DMS53 treated with DMSO at 0.1 percent for 48 hours (cell line): ENCODE data around the gene HAPLN2.

Experiments
- DNase-seq: peaks from one replicate; lab custom pipeline; 2025; ENCODE audit not compliant: unreplicated experiment; lab: John Stamatoyannopoulos, UW

HAPLN2 gene

DNA sequence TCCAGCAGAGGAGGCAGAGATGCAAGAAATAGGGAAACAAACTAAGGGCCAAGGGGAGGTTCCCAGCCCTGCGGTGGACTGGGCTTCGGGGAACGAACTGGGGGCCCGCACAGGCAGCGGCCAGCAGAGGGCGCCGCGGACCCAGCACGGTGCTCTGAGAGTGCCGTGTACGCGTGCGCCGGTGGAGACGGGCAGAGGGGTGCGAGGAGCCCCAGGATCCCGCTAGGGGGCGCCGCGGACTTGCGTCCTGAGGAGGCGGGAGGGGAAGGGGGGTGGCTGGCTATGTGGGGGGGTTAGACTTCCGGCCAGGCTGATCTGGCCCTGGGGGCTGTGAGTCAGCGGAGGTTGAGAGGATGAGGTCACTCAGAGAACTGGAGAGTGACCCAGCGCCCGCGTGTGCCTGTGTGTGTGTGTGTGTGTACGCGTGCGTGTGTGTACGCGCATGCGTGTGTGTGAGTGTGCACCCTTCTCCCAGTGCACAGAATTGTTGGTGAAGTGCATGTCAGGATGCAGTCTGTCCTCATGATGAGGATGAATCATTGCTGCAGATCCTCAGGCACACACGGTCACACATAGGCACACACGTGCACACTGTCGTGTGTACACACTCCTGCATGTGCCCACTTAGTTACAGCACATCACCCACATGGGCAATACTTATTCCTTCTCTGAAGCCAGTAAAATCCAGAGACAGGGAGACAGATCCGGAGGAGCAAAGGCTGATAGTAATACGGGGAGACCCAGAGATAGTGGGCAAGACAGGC is 41.0 kb downstream of the HAPLN2 start:
- DNase-seq, result peak; percentile 94

DNA sequence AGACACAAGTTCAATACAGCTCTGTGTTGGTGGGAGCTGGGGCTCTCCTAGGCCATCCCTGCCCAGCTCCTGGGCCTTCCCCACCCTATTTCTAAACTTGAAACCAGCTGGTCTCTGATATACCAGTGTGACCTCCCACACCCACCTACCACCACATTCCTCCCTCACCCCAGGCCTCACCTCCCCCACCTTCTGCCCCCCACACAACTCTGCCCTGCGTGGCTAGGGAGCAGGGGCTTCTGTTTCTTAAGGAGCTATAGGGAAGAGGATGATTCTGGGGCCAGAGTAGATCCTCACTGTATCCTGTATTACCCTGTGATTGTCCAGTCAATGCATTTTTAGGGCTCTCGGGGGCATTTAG is 41.5 kb downstream of the HAPLN2 start:
- DNase-seq, result peak; percentile 58

DNA sequence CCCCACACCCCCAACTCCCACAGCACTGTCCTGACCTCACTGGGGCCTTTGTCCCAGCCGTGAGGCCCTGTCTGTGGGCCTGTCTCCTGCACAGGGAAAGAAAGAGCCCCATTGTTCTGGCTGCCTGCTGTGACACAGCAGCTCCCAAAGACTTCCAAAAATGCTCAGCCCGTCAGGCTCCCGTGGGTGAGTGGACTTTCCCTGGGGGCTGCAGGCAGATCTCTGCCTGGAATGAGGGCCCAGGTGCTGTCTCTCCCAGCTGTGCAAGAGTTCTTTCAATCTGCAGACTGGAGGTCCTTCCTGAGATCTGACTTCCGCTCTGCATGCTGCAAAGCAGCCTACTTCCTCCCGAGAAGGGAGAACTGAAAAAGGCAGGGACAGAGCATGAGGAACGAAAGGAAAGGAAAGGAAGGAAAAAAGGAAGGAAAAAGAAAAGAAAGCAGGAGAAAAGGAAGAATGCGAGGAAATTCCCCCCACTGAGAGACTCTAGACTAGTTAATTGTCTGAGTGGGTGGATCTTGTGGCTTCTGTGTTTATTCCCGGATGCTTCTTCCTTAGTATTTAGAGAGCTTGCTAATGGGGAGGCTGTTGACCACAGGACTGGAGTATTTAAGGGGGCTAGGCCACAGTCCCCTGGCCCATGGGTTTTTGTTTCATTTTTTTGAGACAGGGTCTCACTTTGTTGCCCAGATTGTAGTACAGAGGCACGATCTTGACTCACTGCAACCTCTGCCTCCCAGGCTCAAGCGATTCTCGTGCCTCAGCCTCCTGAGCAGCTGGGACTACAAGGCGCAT is 43.0 kb downstream of the HAPLN2 start:
- no peak for DNase-seq

DNA sequence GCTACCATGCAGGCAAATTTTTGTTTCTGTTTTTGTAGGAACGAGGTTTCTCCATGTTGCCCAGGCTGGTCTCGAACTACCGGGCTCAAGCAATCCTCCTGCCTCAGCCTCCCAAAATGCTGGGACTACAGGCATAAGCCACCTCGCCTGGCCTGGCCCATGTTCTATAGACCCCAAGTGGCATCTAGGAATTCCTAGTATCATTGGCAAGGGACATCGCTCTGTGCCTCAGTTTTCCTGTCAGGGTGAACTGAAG is 43.5 kb downstream of the HAPLN2 start:
- DNase-seq, result no peak

DNA sequence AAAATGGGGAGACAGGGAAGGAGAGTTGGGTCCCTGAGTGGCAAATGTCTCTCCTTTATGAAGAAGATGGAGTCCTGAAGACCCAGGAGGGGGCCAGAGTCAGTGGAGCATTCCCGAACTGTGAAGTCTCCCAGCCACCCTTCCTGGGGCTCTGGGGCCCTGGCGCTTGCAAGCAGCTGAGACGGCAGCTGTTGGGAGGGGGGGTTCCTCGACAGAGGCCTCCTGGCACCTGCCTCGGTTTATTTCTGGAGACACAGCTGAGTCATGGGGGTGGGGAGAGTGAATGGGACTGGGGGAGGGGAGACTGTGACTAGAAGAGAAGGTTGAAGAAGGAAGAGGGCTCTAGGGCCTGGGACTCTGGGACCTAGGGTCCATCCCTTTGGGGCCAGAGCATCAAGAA is 44.0 kb downstream of the HAPLN2 start:
- peak; percentile 58 for DNase-seq

DNA sequence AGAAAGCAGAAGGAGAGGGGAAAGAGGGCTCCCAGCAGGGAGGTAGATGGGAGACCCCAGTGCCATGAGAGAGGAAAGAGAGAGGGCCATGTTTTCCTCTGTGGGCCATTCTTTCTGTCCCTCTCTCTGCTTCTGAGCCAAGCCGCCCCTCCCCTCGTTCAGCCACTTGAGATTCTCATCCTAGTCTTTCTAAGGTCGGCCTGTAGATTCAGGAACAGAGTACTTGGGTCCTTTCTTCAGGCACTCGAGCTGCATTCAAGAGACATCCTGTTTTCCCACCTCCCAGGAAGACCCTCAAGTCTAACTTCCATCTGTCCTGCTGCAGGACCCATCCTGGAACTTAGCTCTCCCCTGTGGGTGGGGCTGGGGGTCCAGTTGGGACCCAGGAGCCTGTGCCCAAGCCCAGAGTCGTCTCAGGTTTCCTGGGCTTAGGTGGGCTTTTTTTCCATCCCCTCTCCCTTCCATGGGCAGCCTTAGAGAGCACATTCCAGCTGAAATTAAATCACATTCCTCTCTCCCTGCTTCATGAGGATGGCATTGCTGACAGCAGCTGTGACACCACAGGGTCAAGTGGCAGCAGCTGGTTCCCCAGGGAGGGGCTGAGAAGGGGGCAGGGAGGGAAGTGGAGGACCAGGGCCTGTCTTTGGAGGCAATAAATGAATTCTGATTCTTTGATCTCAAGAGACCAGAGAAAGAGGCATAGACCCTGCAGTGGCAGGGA is 45.0 kb downstream of the HAPLN2 start:
- peak; percentile 73 for DNase-seq

DNA sequence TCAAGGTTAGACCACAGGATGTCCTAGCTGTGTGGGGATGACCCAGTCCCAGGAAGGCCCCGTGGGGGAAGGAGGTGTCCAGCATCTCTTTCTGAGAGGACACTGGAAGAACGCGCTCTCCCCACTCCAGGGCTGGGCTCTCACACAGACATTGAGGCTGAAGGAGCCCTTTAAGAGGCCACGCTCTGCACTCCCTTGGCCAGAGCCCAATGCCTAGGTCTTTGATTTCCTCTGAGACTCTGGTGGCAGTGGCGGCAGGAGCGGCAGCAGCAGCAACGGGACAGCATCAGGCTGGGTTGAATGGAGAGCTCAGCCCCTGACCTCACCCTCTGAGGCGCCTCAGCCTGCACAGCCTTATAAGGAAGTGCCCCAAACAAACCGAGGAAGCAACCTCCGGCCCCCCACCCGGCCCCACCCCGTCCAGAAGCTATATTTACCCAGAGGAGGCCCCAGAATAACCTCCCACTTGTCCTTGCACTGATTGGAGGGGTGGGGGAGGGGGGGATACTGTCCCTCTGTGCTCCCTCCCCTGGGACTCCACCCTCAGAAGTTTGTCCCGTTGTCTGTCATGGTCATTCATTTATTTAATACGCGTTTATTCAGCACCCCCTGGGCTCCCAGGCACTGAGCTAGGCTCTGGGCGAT is 45.7 kb downstream of the HAPLN2 start:
- peak; percentile 73 for DNase-seq

DNA sequence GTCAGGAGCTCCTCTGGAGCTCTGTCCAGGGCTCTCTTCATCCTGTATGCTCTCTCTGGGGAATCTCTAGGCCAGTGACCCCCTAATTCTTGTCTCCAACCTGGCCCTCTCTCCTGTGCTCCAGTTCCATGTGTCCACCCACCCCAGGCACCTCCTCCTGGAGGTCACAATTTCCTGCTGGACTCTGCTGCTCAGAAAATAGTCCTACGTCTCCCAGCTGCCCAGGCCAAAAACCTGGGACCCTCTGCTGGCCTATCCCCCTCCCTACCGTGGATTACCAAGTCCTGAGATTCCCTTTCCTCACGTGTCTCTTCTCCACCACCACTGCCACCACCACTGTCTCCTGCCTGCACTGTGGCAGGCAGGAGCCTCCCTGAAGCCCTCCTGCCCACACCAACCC is 46.3 kb downstream of the HAPLN2 start:
- no peak for DNase-seq

DNA sequence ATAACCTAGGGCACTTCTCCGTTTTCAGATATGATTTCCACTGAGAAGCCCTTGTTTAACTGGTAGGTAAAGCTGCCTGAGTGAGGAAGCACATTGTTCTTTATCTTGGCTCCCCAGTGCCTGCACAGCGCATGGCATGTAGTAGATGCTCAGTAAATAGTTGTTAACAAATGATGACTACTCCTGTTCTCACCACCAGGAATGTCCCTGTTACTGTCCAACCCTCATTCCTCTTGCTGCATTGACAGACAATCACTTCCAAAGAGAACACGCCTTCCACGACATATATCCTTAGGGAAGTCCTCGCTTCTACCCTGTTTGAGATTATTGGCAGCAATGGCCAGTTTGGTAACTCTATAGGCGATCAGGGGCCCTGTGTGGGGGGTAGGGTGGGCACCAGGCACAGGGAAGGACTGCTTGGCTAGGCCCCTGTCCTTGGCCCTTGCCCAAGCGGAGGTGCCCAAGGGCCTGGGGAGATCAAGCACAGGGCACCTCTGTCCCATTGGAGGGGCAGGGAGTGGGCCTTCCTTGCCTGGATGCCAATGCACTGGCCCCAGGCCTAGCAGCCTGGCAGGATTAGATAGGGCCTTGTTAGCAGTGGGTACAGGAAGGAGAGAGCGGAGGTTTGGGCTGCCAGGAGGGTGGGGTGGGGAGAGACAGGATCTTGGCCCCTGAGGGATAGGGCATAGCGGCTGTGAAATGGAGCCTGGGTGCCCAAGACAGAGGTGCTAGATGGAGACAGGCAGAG is 47.8 kb downstream of the HAPLN2 start:
- no peak for DNase-seq

DNA sequence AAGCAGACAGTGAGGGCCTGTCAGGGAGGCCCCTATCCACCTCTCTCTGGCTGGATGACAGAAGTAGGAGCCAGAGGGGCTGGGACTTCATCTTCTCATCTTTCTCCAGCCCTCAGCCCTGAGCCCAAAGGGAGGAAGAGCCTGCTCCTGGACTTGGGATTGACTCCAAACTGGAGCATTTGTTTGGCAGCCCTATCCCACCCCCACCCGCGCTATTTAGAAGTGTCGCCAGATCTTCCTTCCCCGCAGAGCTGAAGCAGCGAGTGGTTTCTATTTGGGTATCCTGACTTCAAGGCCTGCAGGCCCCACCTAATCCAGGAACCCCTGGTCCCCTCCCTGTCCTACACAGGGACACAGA is 48.4 kb downstream of the HAPLN2 start:
- DNase-seq, result no peak

DNA sequence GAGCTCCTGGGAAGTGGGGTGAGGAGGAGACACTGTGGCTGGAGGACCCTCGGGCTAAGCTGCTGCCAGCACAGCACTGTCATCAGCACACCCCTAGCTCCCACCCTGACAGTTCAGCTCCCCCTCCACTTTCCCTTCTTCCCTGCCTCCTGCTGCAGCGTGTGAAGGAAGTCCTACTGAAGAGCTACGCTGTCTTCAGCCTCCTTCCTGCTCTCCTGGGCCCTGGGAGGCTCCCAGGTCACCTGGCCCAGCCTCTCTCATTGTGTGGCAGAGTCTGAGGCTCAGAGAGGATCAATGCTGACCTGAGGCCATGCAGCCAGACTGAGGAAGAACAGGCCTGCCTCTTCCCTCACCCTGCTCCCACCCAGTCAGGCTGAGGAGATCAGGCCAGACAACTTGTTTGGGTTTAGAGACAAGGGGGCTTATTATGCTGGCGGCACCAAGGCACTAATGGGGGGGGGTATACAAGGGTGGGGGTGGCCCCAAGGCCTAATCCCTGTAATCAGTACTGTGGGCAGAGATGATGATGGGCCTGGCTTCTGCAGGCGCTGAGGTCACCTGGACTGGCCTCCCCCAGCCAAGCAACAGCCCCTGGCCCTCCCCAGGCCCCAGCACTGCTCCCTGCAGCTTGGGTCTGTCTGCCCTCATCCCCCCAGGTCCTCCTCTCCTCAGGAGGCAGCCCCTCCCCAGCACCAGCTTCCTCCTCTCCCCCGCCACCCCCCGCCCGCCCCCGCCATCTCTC is 48.9 kb downstream of the HAPLN2 start:
- DNase-seq, result no peak

DNA sequence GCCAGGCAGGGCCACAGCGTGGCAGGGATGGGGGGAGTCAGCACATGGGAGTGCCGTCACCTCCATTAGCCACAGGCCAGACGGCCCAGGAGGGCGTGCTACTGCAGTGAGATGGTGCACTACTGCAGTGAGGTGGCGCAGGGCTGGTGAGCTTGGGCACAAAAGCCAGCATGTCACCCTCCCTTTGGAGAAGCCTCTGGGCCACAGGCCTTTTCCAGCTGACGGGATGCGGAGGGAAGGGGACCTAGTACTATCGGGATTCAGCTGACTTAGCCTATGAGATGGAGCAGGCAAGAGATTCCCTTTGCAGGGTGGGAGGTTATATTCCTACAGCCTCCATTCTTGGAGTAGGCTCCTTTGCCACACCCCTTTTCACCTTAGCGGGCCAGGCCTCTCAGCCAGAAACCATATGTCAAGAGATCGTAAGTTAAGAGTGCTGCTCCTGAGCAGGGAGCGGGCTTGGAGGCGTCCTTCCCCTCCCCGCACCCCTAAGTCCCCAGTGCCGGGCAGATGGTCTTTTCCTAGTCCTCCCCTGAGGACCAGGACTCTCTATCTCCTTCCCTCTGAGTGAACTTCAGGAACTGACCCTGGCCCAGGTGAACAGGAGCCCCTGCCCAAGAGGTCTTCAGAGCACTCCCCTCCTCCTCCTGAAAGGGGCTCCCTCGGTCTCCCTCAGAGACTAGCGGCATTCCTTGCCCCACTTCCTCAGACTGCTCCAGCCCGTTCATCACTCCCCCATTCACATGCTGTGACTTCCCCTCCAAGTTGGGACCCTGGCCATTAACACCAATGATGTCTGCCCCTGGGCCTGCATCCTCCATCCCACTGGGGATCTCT is 49.8 kb downstream of the HAPLN2 start:
- no peak for DNase-seq

DNA sequence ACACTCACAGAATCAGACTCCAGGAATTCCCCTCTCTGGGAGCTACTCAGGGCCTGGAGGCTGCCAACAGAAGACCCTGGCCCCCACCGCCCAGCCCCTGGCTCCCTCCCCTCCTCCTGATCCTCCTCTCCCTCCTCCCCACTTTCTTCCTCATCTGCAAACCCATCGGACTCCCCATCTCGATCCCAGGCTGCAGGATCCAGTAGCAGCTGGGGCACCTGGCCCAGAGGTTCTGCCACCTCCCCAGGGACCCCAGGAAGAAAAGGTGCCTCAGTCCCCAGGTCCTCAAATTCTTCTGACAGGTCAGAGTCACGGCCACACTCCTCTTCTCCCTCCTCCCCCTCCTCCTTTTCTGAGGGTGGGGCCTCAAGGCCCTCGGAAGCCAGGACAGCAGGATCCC is 50.6 kb downstream of the HAPLN2 start:
- no peak for DNase-seq

DNA sequence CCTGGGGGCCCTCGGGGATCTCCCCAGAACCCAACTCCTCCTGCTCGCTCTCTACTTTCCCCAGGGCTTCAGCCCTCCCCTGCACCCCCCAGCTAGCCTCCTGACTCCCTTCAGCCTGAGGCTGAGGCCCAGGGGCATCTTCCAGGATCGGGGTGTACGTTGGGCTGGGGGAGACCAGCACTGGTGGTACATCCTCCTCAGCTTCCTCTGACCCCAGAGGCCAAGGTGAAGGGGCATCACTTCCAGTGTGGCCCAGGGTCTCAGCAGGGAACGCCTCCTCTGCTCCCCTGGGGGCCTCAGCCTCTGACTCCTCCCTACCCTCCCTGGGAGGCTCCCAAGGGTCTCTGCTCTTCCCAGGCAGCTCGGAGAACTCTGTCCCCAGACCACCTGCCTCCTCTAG is 51.1 kb downstream of the HAPLN2 start:
- DNase-seq, result no peak

DNA sequence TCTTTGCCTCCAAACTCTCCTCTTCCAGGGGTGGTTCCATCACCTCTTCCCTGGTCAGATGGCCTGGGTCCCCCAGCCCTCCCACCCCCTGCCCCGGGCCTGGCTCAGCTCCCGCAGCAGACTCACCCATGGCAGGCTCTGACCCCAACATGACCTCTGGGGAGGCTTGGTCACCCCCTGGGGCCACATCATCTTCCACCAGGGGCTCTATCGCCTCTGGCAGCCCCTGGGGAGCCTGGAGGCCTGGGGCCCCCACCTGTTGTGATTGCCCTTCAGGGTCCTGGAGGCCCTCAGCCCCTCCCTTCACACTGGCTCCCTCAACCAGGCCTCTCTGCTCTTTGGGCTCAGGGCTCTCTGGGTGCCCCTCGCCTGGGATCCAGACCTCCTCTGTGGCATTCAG is 51.6 kb downstream of the HAPLN2 start:
- DNase-seq, result no peak

DNA sequence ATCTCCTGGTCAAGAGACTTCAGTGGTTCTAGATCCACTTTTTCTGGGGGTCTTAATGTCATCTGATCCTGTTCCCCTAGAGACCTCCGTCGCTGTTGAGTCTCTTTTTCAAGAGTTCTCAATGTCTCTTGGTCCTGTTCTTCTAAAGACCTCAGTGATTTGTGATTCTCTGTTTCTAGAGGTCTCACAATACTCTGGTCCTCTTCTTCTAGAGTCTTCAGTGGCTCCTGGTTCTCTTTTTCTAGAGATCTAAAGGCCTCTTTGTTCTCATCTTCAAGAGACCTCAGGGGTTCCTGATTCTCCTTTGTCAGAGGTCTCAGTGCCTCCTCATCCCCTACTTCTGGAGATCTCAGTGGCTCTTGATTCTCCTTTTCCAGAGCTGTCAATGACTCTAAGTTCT is 52.6 kb downstream of the HAPLN2 start:
- no peak for DNase-seq

DNA sequence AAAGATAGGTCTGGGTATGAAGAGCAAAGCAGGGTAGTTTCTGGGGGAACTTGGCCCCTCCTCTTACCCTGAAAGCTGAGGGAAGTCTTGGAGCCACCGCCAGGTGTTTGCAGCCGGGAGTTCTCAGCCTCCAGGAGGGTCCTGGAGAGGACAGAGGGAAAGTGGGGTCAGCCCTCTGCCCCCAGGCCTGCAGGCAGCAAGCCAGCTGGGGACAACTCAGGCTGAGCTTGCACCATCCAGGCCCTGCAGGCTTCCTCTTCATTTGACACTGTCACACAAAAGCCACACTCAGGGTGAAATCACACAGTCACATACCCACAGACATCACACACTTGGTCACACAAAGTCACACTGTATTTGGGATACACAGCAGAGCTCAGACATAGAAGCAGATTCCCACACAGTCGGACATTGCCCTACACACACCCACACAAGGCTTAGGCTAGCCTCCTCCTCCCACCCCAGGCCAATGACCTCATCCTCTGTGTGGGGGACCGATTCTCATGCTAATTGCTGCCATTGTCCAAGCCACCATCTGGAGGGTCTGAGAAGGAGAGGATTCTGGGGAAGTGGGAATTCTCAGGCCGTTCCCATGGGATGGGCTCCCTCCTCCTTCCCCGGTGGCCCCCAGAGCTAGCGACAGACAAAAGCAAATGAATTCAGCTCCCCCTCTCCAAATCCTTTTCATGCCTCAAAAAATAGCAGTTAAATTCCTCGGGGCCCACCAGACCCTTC is 54.3 kb downstream of the HAPLN2 start:
- no peak for DNase-seq
